ENCODE data around the gene DCLK3. TPM values are rescaled to one million over a fixed set of nuclear protein-coding genes. Genes with fewer than 3 reads are reported as not detected.

DCLK3 gene
- total RNA-seq (2022) (not detected in 2 replicates), Bru-seq, nascent RNA (percentile 9 among the genes with signal in this experiment), BruChase-seq, experiment 1, labeled RNA remaining after a 2-hour chase (percentile 16 among the genes with signal in this experiment), BruChase-seq, experiment 2, labeled RNA remaining after a 6-hour chase (percentile 16 among the genes with signal in this experiment)
- long read RNA-seq = 0 reads

GRCh38 chr3:36763850-36764703 is at the start of gene DCLK3:
TSS of gene DCLK3 (minus strand) at chr3:36764553. CDS start at chr3:36764263, 290 bp downstream.
- ChIA-PET CTCF (no interaction called here), POLR2A (no interaction called here)
- intact Hi-C loops (cut with micrococcal nuclease; ENCODE audit: unreplicated experiment) = no loop called here
- H3K4me3 Mint-ChIP-seq (ENCODE audit: unreplicated experiment) = no peak within 1 kb of the TSS
- Histone ChIP-seq H3K4me3 (ENCODE audit: low read depth, low read length) (no peak within 1 kb of the TSS), H3K36me3 (ENCODE audit: control insufficient read depth, insufficient read depth, low read length) (no peaks in the 10 kb centered on the region), H3K9me3 (no peaks in the 10 kb centered on the region), H3K27me3 (replicated peaks; ENCODE audit: control insufficient read depth, insufficient read depth, low read length) (no peaks in the 10 kb centered on the region; the same call in 1 of the 2 replicates), H3K4me1 (no peaks in the 10 kb centered on the region)
- no TSS peak for BruUV-seq (replicated peaks)
- H3K27ac Mint-ChIP-seq (ENCODE audit: unreplicated experiment) = no peak within 1 kb of the TSS
- no peak for TF ChIP-seq CTCF (IDR thresholded peaks at IDR 0.05; ENCODE audit: insufficient read depth in 1 of 2, low read depth in 1 of 2, low read length in 1 of 2, severe bottlenecking in 1 of 2, unreplicated experiment in 1 of 2)
- no peaks in the 10 kb centered on the region for H3K4me1 Mint-ChIP-seq (ENCODE audit: low read depth, unreplicated experiment)
- H3K9me3 Mint-ChIP-seq (ENCODE audit: unreplicated experiment) = no peaks in the 10 kb centered on the region
- peaks cover 28% of the 10 kb centered on the region for H3K27me3 Mint-ChIP-seq (ENCODE audit: insufficient read depth, unreplicated experiment)
- DNase-seq = no peak
- H3K36me3 Mint-ChIP-seq (ENCODE audit: insufficient read depth, unreplicated experiment) = no peaks in the 10 kb centered on the region

GRCh38 chr3:36813305-36813704 is 49.0 kb upstream of the DCLK3 start:
- H3K36me3 Mint-ChIP-seq (ENCODE audit: insufficient read depth, unreplicated experiment) = peaks cover 5% of the 10 kb centered on the region
- DNase-seq = no peak
- Histone ChIP-seq H3K36me3 (ENCODE audit: control insufficient read depth, insufficient read depth, low read length) (no peaks in the 10 kb centered on the region), H3K9me3 (no peaks in the 10 kb centered on the region), H3K27me3 (replicated peaks; ENCODE audit: control insufficient read depth, insufficient read depth, low read length) (no peaks in the 10 kb centered on the region), H3K4me1 (no peaks in the 10 kb centered on the region), H3K4me3 (ENCODE audit: low read depth, low read length) (no peak overlapping the region)
- no peaks in the 10 kb centered on the region for H3K9me3 Mint-ChIP-seq (ENCODE audit: unreplicated experiment)
- H3K27me3 Mint-ChIP-seq (ENCODE audit: insufficient read depth, unreplicated experiment) = no peaks in the 10 kb centered on the region
- intact Hi-C loops (cut with micrococcal nuclease; ENCODE audit: unreplicated experiment) = no loop called here
- no peak for TF ChIP-seq CTCF (IDR thresholded peaks at IDR 0.05; ENCODE audit: insufficient read depth in 1 of 2, low read depth in 1 of 2, low read length in 1 of 2, severe bottlenecking in 1 of 2, unreplicated experiment in 1 of 2)
- peak overlapping the region; percentile 47 for H3K27ac Mint-ChIP-seq (ENCODE audit: unreplicated experiment)
- ChIA-PET POLR2A (interaction anchor here (0.6 kb wide), 1 partner anchor 10 kb away, joined by 3 read pairs; no protein-coding TSS in a partner anchor), CTCF (no interaction called here)
- peak overlapping the region; percentile 17 for H3K4me3 Mint-ChIP-seq (ENCODE audit: unreplicated experiment)
- H3K4me1 Mint-ChIP-seq (ENCODE audit: low read depth, unreplicated experiment) = peaks cover 19% of the 10 kb centered on the region
- BruUV-seq (replicated peaks) = no TSS peak

- ChIA-PET CTCF (interaction anchor here (0.7 to 0.8 kb wide), 2 partner anchors 21 to 181 kb away, joined by 3 to 4 read pairs; partner anchors contain the start of genes EPM2AIP1 and MLH1), POLR2A (no interaction called here)
- Histone ChIP-seq H3K27me3 (replicated peaks; ENCODE audit: control insufficient read depth, insufficient read depth, low read length) (no peaks in the 10 kb centered on the region), H3K9me3 (no peaks in the 10 kb centered on the region), H3K4me1 (no peaks in the 10 kb centered on the region), H3K36me3 (ENCODE audit: control insufficient read depth, insufficient read depth, low read length) (no peaks in the 10 kb centered on the region), H3K4me3 (ENCODE audit: low read depth, low read length) (no peak overlapping the region)
- intact Hi-C loops (cut with micrococcal nuclease; ENCODE audit: unreplicated experiment) = no loop called here
- no peak overlapping the region for H3K4me3 Mint-ChIP-seq (ENCODE audit: unreplicated experiment)
- no peak overlapping the region for H3K27ac Mint-ChIP-seq (ENCODE audit: unreplicated experiment)
- no TSS peak for BruUV-seq (replicated peaks)
- H3K27me3 Mint-ChIP-seq (ENCODE audit: insufficient read depth, unreplicated experiment) = no peaks in the 10 kb centered on the region
- peaks cover 5% of the 10 kb centered on the region for H3K36me3 Mint-ChIP-seq (ENCODE audit: insufficient read depth, unreplicated experiment)
- DNase-seq = peak; percentile 53 to 58
- H3K9me3 Mint-ChIP-seq (ENCODE audit: unreplicated experiment) = no peaks in the 10 kb centered on the region
- H3K4me1 Mint-ChIP-seq (ENCODE audit: low read depth, unreplicated experiment) = peaks cover 13% of the 10 kb centered on the region
- TF ChIP-seq CTCF (IDR thresholded peaks at IDR 0.05; ENCODE audit: insufficient read depth in 1 of 2, low read depth in 1 of 2, low read length in 1 of 2, severe bottlenecking in 1 of 2, unreplicated experiment in 1 of 2) = no peak
Observed at GRCh38 chr3:36812240-36812639, 47.9 kb upstream of the DCLK3 start.

Measured in Caco-2 (cell line).